GM11168 (cell line): ENCODE results near the gene AXIN1.
"Not testable (repeated sequence)": the region's sequence is repeated elsewhere in the genome, so short reads cannot be mapped to it uniquely, and the experiment has no call there.

Experiments used
- in situ Hi-C: fragments of 300-500 bp; cut with MboI; formaldehyde crosslinking; loops from one replicate; pipeline ENCODE4 v1.12.0; 2022; ENCODE audit warnings: low sequenced_read_pairs; ENCODE audit not compliant: unreplicated experiment

AXIN1 gene

DNA sequence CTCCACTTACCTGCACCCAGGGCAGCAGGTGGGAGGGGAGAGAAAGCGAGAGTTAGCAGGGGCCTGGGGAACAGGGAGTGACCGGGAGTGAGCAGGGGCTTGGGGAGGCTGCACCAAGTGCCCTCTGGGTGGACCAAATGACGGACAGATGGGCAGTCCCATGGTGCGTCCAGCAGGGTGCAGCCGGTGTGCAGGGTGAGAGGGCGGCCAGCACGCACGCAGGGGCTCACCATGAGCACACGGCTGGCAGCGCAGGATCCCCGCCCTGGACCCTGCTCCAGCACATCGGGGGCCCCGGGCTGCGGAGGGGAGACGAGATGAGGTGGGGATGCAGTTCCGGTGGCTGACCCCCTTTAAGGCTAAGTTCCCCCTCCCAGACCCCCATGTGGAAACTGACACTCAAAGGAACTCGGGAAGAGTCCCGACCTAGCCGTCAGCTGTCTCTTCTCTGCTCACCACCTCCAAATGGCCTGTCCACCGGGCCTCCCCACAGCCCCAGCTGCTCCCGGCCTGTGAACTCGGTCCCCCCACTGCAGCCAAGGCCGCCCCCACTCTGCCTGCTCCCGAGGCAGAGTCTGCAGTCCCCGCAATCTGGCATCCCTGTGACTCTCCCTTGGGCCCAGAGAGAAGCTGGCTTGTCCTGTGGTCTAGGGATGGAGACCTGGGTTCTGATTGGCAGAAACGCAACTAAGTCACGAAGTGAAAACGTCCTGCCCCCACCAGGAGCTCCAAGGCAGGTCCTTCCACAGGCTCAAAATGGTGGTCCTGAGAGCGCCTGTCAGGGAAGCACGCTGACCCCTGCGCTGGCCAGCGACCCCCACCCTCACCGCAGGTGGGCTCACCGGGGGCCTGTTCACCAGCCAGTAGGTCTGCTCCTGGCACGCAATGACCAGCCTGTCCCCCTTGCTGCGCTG, 79.6 kb downstream of the AXIN1 start:
- in situ Hi-C loops, result no loop called here

DNA sequence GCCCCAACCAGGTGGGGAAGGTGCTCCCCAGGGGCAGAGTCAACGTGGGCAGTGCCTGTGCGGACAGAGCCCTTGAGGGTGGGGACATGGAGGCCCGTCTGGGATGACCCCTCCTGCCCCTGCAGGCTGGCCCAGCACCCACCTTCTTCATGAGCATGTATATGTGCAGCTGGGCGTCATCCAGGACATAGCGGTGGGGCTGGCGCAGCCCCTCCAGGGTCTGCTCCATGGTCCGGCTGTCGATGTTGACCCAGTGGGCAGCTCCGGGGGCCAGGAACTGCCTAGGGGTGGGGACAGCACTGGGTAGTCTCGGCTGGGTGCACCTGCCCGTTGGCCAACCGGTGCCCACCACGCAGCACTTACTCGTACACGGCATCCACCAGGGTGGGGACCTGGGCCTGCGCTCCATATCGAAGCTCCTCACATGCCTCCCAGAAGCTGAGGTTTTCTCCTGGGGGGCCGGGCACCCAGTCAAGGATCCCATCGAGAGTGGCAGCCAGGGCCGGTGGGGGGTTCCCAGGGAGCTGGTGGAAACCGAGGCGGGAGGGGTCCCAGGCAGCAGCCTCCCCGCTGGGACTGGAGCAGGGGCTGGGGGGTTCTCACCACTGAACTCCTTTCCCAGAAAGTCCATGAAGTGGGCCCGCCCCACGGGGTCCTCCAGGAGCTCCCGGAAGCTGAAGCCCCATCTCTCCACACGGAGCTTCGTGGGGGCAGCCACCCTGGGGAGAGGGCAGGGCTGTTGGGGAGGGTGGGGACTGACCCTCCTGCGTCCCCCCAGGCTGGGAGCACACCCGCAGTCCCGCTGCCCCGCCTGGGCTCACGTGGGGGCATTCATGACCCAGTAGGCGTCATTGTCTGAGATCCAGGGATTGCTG, 81.9 kb downstream of the AXIN1 start:
- in situ Hi-C loops, result no loop called here

- in situ Hi-C loops, result no loop called here
Measured at GRCh38 chr16:269061-269796, 83.3 kb downstream of the AXIN1 start.

DNA sequence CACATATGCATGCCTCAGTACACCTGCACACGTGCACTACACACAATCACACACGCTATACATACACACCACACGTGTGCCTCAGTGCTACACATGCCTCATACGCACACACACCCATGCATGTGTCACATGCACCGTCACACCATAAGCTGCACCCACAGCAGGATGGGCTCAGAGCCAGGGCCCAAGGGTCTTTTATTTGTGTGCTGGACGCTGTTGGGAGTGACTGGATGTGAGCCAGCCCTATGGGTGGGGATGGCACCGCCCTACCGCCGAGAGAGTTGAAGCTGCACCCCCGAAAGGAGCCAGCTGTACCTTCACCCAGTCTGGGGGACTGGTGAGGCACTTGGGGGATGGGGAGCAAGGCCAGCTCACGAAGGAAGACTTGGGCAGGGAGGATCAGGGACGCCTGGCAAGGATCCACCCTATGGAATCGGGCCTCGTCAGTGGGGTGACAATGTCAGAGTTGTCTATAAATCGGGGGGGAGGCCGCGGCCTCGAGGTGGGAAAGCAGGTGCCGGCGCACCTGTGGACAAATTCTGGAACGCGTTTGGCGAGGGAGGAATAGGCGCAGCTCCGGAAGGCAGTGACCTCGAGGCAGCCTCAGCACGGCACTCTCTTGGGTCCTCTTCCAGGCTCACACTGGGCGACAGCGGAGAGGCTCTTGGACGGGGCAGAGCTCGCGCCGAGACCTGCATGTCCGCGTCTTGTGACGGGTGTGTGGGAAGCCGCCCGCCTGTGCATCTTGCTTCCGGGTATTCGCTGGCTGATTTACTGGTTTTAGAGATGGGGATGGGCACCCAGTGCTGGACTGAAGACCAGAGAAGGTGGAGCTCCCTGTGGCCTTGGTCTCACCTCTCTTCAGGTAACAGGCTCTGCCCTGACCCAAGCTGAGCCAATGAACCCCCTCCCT, 84.1 kb downstream of the AXIN1 start:
- in situ Hi-C loops, result no loop called here

DNA sequence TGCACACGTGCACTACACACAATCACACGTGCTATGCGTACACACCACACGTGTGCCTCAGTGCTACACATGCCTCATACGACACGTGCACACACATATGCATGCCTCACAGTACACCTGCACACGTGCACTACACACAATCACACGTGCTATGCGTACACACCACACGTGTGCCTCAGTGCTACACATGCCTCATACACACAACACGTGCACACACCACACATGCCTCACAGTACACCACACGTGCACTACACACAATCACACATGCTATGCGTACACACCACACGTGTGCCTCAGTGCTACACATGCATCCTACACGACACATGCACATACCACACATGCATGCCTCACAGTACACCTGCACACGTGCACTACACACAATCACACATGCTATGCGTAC, 85.0 kb downstream of the AXIN1 start:
- in situ Hi-C loops, result not testable (repeated sequence)

DNA sequence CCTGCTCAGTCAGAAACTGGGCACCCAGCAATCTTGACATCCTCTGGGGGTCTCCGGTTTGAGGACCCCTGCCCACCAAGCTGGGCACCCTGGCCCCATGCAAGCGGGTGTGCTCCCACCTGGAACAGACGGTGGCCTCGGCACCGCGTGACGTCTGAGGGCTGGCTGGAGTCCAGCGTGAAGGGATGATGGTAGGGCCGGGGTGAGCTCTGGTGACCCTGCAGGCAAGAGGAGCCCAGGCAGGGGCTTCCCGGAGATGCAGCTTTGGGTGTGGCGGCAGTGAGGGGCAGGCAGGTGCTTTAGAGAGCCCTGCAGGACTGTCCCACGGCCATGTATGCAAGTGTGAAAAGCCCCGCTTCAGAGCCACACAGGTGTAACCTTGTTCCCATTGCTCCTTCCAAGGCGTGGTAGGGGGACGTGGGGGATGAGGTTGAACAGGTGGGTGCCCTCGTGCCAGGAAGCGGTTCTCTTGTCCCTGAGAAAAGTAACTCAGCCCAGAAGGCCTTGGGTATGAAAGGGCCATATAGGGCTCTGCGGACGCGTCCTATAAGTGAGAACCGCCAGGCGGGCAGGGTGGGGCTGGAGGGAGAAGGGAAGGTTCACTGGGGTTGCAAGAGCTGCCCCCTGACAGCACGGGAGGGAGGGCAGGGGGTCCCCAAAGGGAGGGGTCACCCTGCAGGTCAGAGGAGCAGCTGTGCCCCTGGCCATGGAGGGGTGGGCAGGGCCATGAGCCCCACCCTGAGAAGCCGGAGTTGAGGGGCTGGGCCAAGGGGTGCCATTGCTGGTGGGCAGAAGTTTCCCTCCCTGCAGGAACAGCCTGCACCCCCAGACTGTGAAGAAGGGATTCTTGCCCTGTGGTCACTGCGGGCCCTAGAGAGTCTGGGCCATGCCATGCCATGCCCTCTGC, 86.0 kb downstream of the AXIN1 start:
- in situ Hi-C loops, result no loop called here

- in situ Hi-C loops, result no loop called here
Measured at GRCh38 chr16:265711-266110, 86.8 kb downstream of the AXIN1 start.

GRCh38 chr16:265002-265529, 87.5 kb downstream of the AXIN1 start:
- in situ Hi-C loops, result no loop called here

DNA sequence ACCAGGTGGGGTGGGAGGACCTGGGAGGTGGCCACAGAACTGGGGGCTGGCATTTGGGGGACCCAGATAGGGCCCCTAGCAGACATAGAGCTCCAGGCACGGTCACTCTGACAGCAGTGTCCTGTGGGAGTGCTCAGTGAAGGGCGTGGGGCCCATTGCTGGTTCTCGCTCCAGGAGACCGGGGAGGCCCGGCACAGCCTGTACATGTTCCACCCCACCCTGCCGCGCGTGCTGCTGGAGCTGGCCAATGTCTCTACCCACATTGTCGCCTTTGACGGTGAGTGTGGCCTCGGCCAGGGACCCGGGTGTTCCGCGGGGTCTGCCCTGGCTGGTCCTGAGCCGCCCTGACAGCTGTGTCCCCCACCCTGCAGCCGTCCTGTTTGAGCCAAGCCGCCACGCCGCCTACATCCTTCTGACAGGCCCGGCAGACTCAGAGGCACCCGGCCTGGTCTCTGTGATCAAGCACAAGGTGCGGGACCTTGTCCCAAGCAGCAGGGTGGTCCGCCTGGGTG, 88.0 kb downstream of the AXIN1 start:
- in situ Hi-C loops, result no loop called here

GRCh38 chr16:263944-264343, 88.6 kb downstream of the AXIN1 start:
- in situ Hi-C loops, result no loop called here

DNA sequence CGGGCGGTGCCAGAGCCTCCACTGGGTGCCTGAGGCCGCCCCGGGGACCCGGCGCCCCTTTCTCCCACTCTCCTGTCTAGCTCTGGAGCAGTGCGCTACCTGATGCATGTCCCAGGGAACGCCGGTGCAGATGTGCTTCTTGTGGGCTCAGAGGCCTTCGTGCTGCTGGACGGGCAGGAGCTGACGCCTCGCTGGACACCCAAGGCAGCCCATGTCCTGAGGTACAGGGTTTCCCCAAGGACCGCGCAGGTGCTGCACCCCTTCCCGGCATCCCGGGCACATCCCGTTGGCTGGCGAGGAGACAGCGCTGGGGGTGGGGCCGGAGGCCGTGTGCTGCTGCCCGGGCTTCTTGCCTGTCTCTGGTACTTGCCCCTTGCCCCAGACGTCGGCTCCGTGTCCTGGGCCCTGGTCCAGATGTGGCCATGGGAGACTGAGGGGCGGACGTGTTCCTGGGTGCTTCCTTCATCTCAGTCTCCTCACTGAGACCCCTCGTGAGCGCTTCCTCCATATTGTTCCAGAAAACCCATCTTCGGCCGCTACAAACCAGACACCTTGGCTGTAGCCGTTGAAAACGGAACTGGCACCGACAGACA, 89.2 kb downstream of the AXIN1 start:
- in situ Hi-C loops, result no loop called here

GRCh38 chr16:262121-262745, 90.3 kb downstream of the AXIN1 start:
- in situ Hi-C loops, result no loop called here

GRCh38 chr16:261031-261691, 91.4 kb downstream of the AXIN1 start:
- in situ Hi-C loops, result no loop called here

DNA sequence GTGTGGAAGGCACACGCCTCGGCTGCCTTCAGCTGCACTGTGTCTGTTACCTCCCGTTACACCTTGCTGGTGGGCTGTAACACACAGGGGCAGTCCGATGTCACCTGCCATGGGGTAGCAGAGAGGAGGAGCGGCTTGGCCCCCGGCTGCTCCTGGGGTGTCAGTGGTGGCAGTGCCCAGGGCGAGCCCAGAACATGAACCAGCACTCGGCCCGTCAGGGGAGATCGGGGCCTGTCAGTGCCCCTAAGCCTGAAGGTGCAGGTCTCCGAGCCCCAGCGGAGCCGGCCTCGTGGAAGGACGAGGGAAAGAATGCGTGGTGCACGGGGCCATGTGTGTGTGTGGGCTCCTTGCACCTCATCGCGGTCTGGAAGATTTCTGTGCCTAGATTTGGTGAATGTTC, 92.2 kb downstream of the AXIN1 start:
- in situ Hi-C loops, result no loop called here

GRCh38 chr16:259814-260253, 92.7 kb downstream of the AXIN1 start:
- in situ Hi-C loops, result no loop called here

DNA sequence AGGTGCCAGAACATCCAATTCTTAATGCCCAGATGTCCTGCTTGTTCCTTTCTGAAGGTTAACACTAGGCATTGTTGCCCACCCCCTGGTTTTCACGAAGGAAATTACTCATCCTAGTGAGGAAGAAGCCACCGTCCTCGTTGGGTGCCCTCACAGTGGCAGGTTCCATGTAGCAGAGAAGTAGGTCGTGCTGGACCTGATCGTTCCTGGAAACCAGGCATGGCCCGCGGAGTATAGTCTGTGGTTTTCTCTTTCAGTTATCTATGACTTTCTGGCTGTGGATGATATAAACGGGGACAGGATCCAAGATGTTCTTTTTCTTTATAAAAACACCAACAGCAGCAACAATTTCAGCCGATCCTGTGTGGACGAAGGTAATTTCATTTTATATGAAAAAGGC, 93.3 kb downstream of the AXIN1 start:
- in situ Hi-C loops, result no loop called here

- in situ Hi-C loops, result not testable (repeated sequence)
Measured at GRCh38 chr16:258091-258490, 94.4 kb downstream of the AXIN1 start.
